ENCODE results near the gene DHRS3. TPM values are rescaled to one million over a fixed set of nuclear protein-coding genes. Genes with fewer than 3 reads are reported as not detected.
"Not testable (repeated sequence)": the region's sequence is repeated elsewhere in the genome, so short reads cannot be mapped to it uniquely, and the experiment has no call there.

DHRS3 gene
- total RNA-seq, 2 donors from 2014 or later, result 81.7 to 104 TPM

DNA sequence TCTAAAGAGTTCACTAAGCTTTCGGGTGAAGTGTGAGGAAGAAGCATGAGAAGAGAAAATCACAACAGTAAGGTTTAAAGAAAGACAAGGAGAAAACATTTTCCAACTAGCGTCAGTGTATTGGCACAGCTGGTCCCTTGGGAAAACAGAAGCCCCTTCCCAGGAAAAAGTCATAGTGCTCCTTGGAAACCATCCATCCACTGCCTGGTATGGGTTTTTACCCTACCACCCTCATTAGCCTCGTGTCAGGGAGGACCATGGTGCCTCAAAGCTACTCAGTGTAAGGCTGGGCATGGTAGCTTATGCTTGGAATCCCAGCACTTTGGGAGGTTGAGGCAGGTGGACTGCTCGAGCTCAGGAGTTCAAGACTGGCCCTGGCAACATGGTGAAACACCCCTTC, 38.6 kb upstream of the DHRS3 start:
- Histone ChIP-seq H3K9me3 (no peaks in the 10 kb centered on the region), H3K27ac (no peak overlapping the region), H3K4me1 (no peaks in the 10 kb centered on the region), H3K36me3 (replicated peaks in 1 of 2; ENCODE audit: insufficient read depth in 1 of 2, low read depth in 2 of 2) (no peaks in the 10 kb centered on the region), H3K4me3 (no peak overlapping the region), H3K27me3 (no peaks in the 10 kb centered on the region)
- intact Hi-C loops (cut with DNase I), result loop anchor here (5.0 kb wide), 1 partner anchor 344 kb away; no protein-coding TSS in a partner anchor
- DNase-seq (no peak), ATAC-seq (no peak)
- TF ChIP-seq POLR2A (IDR thresholded peaks at IDR 0.05), result no peak
- no peak for TF ChIP-seq CTCF (IDR thresholded peaks at IDR 0.05)
- 88 to 89% methylated on average over 4 of the region's 4 CpGs for WGBS, 2 donors

- TF ChIP-seq CTCF (IDR thresholded peaks at IDR 0.05) (no peak), POLR2A (IDR thresholded peaks at IDR 0.05) (no peak)
- H3K36me3 ChIP-seq (replicated peaks in 1 of 2; ENCODE audit: insufficient read depth in 1 of 2, low read depth in 2 of 2), result no peaks in the 10 kb centered on the region
- ATAC-seq (no peak), DNase-seq (no peak)
- no peaks in the 10 kb centered on the region for H3K27me3 ChIP-seq
- no peak overlapping the region for H3K4me3 ChIP-seq
- H3K27ac ChIP-seq, result no peak overlapping the region
- H3K9me3 ChIP-seq, result no peaks in the 10 kb centered on the region
- H3K4me1 ChIP-seq, result peaks cover 3% of the 10 kb centered on the region
- intact Hi-C loops (cut with DNase I), result loop anchor here (5.0 kb wide), 1 partner anchor 342 kb away; no protein-coding TSS in a partner anchor
- WGBS, 2 donors, result 39 to 41% methylated on average over 8 of the region's 8 CpGs
Measured at GRCh38 chr1:12654657-12655056, 36.6 kb upstream of the DHRS3 start.

GRCh38 chr1:12654004-12654567, 36.1 kb upstream of the DHRS3 start:
- Histone ChIP-seq H3K9me3 (no peaks in the 10 kb centered on the region), H3K4me3 (no peak overlapping the region), H3K4me1 (peaks cover 3% of the 10 kb centered on the region), H3K27me3 (no peaks in the 10 kb centered on the region), H3K36me3 (replicated peaks in 1 of 2; ENCODE audit: insufficient read depth in 1 of 2, low read depth in 2 of 2) (no peaks in the 10 kb centered on the region), H3K27ac (no peak overlapping the region)
- intact Hi-C loops (cut with DNase I), result no loop called here
- no peak for TF ChIP-seq POLR2A (IDR thresholded peaks at IDR 0.05)
- TF ChIP-seq CTCF (IDR thresholded peaks at IDR 0.05), result no peak
- 71 to 87% methylated on average over 4 of the region's 4 CpGs for WGBS, 2 donors
- DNase-seq (no peak), ATAC-seq (no peak)

DNA sequence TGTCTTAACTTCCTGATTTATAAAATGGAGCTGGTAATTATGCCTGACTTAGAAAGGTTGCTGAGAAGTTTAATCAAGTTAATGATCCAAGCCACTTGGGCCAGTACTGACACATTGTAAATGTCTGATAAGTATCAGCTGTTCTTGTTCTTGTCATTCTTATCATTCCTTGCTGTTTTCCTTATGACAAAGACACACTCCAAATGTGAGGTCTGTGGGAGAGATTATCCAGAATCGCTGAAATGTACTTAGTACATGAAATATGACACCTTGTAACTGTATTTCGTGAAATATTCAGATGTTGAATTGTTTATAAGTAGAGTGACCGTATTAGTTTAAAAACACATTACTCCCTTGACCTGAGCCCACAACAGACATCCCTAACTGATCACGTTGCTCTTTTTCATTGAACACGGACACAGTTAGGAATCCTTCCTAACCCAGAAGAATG, 32.0 kb upstream of the DHRS3 start:
- no peaks in the 10 kb centered on the region for H3K9me3 ChIP-seq
- intact Hi-C loops (cut with DNase I), result no loop called here
- H3K27me3 ChIP-seq, result no peaks in the 10 kb centered on the region
- TF ChIP-seq POLR2A (IDR thresholded peaks at IDR 0.05) (no peak), CTCF (IDR thresholded peaks at IDR 0.05) (no peak)
- H3K4me3 ChIP-seq, result no peak overlapping the region
- ATAC-seq, result no peak
- peaks cover 3% of the 10 kb centered on the region for H3K4me1 ChIP-seq
- DNase-seq, result no peak
- 39 to 43% methylated on average over 5 of the region's 5 CpGs for WGBS, 2 donors
- H3K36me3 ChIP-seq (replicated peaks in 1 of 2; ENCODE audit: insufficient read depth in 1 of 2, low read depth in 2 of 2), result no peaks in the 10 kb centered on the region
- H3K27ac ChIP-seq, result no peak overlapping the region

DNA sequence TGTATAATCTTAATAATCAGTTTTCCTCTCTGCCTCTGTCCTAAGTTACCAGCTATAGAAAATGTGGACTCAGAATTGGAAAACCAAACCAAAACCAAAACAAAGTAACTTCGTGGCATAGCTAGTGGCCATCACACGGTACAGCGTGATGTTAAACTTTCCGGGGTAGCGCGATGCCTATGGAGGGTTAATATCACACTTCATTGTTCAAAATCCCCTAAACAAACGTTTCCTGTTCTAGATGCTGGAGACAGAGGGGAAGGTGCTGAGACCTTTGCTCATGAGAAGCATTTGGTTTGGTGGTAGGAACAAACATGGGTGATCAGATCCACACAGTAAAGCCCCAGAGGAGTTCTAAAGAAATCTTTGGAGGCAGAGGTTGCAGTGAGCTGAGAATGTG, 30.7 kb upstream of the DHRS3 start:
- Histone ChIP-seq H3K27me3 (no peaks in the 10 kb centered on the region), H3K9me3 (no peaks in the 10 kb centered on the region), H3K4me1 (peaks cover 3% of the 10 kb centered on the region), H3K36me3 (replicated peaks in 1 of 2; ENCODE audit: insufficient read depth in 1 of 2, low read depth in 2 of 2) (no peaks in the 10 kb centered on the region), H3K27ac (no peak overlapping the region), H3K4me3 (no peak overlapping the region)
- no peak for TF ChIP-seq POLR2A (IDR thresholded peaks at IDR 0.05)
- TF ChIP-seq CTCF (IDR thresholded peaks at IDR 0.05), result no peak
- WGBS, 2 donors, result 81 to 88% methylated on average over 7 of the region's 7 CpGs
- ATAC-seq (no peak), DNase-seq (no peak)
- intact Hi-C loops (cut with DNase I), result no loop called here

DNA sequence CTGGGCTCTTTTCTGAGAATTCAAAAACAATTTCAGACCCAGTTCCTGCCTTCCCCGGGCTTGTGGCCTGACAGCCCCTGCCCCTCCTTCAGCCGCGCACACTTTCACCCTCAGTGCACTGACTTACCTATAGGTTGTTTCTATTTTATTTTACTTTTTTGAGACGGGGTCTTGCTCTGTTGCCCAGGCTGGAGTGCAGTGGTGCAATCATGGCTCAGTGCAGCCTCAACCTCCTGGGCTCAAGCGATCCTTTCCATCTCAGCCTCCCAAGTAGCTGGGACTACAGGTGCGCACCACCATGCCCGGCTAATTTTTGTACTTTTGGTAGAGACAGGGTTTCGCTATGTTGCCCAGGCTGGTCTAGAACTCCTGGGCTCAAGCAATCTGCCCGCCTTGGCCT, 27.4 kb upstream of the DHRS3 start:
- intact Hi-C loops (cut with DNase I); H3K4me3 ChIP-seq; H3K27me3 ChIP-seq; ATAC-seq; H3K9me3 ChIP-seq; H3K36me3 ChIP-seq (replicated peaks in 1 of 2; ENCODE audit: insufficient read depth in 1 of 2, low read depth in 2 of 2); DNase-seq; H3K4me1 ChIP-seq; H3K27ac ChIP-seq: not testable (repeated sequence)
- WGBS, 2 donors, result 95% methylated on average over 9 of the region's 9 CpGs

All from body of pancreas (tissue), 4 donors.